ENCODE data around the gene DIS3L2.

- no peak for TF ChIP-seq CTCF (IDR thresholded peaks at IDR 0.05 in 8 of 11, conservative IDR thresholded peaks at IDR 0.05 in 3 of 11)
- TF ChIP-seq POLR2A (IDR thresholded peaks at IDR 0.05) = no peak
- no peak for TF ChIP-seq POLR2AphosphoS5 (IDR thresholded peaks at IDR 0.05)
Observed at GRCh38 chr2:232238596-232238995, 277.1 kb downstream of the DIS3L2 start.
